Muscle of back (tissue), 11 donors: ENCODE measurements around the gene WNT3. TPM values are rescaled to one million over a fixed set of nuclear protein-coding genes. Genes with fewer than 3 reads are reported as not detected.
A peak's percentile ranks its signal among the peaks of the same experiment; 100 is the strongest.
"Not testable (repeated sequence)": the region's sequence is repeated elsewhere in the genome, so short reads cannot be mapped to it uniquely, and the experiment has no call there.

Experiments
- DNase-seq, 3 donors: peaks; one replicate each; pipeline versions ENCODE4 v3.0.0 to v3.0.0-alpha.2; 2013
- polyA plus RNA-seq, 10 donors: library from polyadenylated mRNA; unstranded; fragments of 120-200 nt; gene quantifications; one replicate each; pipeline ENCODE4 v1.2.1, GENCODE V29; 2013; ENCODE audit not compliant: insufficient read length in 10 of 10

Gene WNT3
- polyA plus RNA-seq, 10 donors, result 2.2 to 14.9 (median 2.6) TPM

DNA sequence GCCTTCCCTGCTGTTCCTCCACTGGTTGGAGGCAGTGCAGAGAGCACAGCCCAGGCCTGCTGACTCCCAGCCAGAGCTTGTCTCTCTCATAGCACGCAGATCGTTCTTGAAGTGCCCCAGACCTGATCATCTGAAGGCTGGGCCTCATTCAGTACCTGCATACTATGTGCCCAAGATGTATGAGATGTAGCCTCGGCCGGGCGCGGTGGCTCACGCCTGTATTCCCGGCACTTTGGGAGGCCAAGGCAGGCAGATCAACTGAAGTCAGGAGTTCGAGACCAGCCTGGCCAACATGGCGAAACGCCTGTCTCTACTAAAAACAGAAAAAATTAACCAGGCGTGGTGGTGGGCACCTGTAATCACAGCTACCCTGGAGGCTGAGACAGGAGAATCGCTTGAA, 31.0 kb downstream of the WNT3 start:
- no peak for DNase-seq

DNA sequence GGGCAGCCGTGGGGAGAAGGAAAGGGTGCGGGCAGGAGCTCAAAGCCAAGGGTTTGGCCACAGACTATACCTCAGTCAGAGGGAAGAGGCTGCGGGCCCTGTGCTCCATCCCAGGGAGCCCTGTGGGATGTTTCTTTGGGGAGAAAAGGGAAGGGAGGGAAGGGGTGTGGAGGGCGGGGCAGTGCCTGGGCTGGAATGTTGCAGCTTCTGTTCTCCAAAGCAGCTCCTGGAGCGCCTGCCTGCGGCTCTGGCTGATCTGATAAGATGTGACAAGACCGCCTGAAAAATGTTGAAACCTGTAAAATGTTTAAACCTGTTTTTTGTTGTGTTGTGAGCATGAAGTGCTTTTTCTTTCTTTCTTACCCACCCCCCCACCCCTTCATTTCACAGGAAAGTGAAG, 32.8 kb downstream of the WNT3 start:
- DNase-seq, result no peak

DNA sequence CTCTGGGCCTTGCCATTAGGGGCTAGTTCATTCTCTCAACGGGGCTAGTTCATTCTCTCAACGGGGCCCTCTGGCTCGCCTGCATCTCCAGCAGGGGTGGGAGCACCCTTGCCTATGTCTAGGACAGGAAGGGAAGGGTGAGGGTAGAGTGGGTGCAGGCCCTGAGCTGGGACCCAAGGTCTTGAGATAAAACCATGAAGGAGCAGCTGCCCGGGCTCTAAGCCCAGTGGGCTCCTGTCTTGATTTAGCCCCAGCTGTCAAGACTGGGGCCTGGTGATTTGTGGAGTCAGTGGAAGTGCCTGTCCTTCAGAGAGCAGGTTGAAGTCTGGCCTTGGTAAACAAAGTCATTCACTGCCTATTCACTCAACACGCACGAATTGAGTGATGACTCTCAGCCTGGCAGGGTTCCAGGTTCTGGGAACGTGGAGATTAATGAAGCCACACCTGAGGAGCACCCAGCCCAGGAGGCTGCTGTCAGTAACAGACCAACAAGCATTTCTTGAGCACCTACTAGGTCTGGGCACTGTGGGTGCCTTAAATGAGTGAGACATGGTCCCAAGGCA, 35.4 kb downstream of the WNT3 start:
- no peak for DNase-seq

DNA sequence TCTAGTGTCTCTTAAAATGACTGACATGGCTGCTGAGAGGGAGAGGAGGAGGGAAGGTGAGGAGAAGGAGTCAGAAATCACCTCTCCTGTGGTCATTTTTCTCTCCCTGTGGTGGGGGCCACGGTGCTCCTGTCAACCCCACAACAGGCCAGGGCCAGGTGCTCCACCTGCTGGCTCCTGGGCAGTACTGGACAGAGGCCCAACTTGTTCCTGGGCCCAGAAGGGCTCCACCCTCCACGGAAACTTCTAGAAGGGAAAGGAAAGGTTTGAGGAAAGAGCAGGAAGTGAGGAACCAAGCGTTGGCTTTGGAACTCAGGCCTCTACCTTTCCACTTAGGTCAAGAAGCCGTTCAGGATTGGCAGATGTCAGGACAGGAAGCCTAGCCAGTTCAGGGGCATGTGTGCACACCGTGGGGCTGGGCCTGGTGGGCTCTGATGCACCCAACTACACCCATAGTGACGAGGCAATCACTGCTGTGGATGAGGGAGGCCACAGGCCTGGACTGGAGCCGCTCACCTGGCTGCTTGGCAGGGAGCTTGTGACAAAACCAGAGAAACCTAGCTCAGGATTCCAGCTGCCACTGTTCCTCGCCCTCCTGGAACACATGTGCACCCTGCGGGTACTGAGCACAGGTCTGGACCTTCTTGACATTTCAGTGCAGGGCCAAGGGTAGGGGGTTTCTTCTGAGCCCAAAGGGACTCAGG, 36.1 kb downstream of the WNT3 start:
- no peak for DNase-seq

DNA sequence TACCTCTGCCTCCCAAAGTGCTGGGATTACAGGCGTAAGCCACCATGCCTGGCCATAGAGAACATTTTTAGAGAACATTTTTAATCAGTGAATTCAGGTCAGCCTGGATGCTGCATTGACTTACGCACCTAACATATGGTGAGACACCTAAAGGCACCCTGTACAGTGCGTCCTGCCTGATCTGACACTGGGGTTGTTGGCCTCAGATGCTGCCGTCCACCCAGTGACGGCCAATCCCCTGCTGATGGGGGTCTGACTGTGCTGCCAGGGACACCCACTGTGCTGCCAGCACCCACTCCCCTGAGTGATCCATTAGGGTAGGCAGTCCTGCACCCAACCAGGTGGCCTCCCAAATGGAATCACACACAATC, 38.5 kb downstream of the WNT3 start:
- no peak for DNase-seq

DNA sequence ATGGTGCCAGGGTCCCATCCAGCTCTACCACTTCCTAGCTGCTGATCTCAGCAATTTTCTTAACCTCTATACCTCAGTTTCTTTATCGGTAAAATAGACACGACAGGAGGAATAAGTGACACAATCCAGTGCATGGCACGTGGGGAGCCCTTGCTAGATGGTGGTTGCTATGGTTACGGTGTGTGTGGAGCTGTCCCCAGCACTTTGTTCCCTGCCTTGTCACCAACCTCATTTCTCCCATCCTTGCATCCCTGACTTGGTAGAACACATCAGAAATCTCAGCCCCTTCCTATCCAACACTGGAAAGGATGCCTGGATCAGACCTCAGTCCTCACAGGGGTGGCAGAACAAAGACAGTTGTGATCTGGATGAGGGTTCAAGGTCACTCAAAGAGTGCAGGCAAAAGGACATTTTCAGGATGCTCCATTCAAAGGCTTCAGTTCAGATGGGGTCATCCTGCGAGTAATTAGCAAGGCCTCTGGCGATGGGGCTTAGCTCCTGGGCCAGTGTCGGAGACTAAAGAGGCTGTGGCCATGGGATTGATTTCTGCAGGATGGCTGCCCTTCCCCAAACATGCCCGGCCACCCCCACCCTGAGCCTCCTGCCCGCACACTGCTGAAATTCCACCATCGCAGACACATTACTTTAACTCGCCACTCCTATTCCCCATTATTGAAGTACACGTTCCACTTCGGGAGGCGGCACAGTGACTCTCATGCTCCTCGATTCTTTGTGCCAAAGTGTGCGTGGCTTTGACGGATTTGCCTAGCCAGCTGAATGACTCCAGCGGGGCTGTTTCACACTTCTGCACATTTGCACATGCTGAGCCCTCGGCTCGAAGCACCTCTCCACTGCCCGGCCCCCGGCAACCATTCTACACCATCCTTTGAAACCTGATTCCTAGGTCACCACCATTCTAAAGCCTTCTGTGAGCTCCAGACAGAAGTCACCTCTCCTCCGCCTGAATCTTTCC, 40.3 kb downstream of the WNT3 start:
- DNase-seq, result no peak

DNA sequence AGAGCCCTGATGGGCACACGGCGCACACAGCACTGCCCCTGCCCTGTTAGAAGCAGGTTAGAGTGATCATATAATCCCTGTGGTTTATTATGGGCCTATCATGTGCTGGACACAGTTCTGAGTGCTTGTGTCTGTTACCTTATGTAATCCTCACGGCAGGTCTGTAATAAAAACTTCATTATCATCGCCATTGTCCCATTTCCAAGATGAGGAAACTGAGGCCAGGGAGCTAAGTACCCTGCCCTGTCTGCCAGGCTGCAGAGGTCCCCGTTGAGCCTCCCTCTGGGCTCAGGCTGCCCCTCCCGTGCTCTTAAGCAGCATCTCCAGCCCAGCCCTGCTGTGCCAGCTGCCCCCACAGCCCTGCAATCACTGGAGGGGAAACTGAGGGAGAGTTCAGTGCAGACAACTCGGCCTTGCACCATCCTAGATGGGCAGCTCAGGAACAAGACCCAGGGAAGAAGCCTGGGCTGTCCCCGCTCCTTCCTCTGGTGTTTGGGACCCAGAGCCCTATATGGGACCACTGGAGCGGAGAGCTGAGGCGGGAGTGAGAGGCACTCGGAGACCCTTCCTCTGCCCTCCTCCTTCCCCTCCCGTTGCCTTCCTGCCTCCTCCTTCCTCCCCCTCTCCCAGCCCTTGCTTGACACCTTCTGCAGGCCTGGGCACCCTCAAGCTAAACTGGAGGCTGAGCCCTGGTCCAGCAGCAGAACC, 42.0 kb downstream of the WNT3 start:
- DNase-seq, result no peak

DNA sequence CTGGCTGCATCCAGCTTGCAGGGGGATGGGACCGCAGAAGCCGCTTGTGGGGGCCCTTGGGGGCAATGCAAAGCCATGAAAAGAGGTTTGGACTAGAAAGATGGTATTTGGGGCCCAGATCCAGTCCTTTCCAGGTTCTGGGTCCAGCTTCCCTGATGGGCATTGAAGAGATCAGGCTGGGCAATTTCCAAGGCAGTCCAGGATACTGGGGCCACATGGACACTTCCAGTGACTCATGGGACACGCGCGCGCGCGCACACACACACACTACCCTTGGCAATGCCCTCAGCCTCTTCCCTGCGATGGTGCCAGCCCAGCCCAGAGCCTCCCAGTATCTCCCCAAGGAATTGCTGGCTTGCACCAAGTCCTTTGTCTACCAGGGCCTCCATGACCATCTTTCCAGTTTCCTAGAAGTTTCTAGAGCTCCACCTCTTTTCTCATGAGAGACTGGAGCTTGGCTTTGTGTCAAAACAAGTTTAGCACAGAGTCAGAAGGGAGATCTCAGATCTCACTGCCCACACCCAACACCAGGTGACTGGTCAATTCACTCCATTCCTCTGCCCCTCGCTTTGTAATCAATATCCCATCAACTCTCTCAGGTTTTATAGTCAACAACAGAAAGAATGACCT, 44.3 kb downstream of the WNT3 start:
- no peak for DNase-seq

DNA sequence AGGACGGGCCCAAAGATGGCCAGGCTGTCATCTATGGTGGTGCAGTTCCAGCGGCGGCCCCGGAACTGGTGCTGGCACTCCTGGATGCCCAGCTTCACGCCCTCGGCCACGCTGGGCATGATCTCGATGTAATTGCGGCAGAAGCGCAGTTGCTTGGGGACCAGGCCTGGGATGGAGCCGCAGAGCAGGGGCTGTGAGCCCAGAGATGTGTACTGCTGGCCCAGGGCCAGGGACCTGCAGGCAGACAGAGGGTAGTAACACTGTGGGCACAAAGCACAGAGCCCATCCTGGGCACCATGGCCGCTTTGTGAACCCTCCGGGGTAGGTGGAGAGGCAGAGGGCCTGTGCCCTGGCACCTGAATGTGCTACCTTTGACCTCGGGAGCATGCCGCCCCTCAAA, 44.8 kb downstream of the WNT3 start:
- no peak for DNase-seq

DNA sequence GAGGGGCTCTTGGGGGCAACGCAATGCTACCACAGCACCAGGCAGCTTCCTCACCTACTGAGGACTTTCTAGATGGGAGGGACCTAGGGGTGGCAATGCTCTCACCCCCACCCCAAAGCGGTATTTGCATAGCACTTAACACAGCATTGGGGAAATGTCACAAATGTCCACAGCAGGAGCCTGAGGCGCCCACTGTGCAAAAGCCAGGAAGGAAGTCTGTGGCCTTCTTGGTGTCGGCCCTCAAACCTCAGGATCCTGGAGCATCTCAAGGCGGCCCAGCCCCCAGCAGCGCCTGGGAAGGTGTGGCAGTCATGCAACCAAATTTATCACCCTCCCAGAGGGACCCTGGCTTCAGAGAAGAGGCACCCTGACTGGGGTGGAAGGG, 45.3 kb downstream of the WNT3 start:
- no peak for DNase-seq

DNA sequence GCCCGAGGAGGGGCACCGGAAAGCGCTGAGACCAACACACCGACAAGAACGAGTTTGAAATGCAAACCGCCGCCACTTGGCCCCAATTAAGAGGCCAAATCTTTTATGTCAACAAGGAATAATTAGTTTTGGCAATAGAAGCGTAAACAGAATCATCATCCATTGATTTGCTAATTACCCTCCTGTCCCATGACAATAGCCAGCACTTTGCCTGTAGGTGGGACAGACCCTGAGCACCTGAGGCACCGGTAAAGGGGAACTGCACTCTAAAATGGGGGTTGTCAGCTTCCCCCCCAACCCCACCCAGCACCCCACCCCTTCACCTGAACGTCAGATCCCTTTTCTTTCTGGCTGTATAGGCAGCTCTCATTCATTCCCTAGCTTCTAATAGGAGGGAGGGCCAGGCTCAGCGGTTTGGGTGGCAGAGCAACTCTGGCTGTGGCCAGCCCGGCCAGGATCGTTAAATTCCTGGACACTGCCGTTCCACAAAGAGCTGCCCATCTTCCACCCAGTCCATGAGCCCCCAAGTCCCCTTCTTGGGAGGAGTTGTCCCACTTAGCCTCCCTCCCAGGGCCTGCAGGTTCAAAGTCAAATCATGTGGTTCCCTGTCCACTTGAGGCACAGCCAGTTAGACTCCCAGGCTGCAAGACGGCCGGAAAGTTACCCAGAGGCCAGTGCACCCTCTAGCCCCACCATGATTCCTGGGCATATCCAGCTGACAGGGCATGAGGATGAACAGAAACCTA, 45.8 kb downstream of the WNT3 start:
- no peak for DNase-seq

DNA sequence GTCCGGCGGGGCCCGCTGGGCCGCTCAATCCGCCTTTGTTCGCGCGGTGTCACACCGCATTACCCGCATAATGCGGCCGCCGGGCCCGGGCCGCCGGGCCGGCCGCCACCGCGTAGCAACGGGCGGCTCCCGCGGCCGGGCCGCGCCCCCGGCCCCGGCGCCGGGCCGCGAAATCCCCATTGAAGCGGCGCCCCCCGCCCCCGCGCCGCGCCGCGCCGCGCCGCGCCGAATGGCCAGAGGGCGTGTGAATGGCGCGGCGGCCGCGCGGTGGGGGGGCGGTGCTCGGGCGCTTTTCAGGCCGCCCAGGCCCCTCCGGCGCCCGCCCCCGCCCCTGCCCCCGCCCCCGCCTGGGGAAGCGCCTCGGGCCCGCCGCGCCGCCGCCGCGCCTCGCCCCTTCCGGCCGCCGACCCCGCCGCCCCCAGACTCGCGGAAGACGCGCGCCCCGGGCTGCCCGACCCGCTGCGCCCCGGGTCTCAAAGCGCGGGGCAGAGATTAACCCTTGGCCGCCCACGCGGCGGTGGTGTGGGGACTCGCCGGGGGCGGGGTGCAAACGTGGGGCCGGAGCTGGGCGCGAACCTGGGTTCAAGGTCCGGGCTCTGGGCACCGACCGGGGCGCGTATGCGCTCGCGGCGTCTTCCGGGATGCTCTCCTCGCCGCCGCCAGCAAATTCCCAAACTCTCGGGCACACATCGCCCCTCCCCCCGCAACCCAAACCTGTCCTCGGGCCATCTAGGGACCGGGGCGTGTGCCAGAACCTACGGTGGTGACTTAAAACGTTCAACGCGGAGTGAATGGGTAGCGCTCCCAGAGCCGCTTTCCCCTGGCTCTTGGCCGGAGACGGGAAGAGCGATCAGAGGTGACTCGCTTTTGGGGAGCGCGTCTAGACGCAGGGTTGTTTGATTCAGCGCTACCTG, 46.7 kb downstream of the WNT3 start:
- DNase-seq, result peak in 2 of 3 donors; percentile 52 to 64

DNA sequence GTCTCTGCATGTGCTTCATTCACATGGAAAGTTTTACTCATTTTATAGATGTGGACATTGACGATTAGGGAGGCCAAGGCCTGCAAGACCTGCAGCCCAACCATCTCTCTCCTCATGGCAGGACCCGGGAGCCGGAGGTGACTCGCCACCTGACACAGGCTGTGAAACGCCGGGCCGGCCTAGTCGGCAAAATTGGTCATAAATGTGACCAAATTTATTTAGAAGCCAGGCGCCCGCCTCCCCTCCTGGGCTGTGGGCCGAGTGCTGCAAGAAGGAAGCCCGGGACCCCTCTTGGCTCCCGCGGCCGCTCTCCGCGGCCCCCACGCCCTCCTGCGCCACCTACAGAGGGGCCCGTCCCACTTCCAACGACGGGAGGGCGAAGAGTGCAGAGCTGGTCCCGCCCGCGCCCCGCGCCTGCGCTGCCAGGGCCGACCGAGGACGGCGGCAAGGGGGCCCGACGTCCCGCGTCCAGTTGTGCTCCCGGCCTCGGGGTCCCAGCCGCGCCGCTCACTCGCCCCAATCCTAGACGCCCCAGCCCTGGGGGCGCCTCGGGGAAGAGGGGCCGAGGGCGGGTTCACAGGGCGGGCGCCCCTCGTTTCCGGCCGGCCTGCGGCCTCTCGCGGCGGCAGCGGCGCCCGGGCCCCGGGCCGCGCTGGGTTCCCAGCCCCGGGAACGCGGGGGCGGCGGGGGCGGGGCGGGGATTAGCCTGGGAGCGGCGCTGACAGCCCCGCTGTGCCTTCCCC, 47.5 kb downstream of the WNT3 start:
- peak; percentile 29 to 81 (median 47) for DNase-seq

DNA sequence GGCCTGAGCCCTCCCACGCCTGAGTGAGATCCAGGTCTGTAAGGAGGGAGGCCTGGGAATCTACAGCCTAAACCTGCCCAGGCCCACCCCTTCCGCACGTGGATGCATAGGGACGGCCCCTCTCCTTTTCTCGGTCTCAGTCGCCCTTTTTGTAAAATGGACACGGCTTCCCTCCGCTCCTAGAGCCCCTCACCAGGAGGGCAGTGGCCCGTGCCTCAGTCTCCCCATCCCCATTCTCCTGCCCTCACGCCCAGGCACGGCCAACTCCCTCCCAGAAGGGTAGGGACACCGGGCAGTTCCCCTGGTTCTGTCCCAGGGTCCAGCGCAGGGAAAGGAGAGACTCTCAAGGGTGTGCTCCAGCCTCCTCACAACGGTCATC, 48.1 kb downstream of the WNT3 start:
- no peak for DNase-seq

DNA sequence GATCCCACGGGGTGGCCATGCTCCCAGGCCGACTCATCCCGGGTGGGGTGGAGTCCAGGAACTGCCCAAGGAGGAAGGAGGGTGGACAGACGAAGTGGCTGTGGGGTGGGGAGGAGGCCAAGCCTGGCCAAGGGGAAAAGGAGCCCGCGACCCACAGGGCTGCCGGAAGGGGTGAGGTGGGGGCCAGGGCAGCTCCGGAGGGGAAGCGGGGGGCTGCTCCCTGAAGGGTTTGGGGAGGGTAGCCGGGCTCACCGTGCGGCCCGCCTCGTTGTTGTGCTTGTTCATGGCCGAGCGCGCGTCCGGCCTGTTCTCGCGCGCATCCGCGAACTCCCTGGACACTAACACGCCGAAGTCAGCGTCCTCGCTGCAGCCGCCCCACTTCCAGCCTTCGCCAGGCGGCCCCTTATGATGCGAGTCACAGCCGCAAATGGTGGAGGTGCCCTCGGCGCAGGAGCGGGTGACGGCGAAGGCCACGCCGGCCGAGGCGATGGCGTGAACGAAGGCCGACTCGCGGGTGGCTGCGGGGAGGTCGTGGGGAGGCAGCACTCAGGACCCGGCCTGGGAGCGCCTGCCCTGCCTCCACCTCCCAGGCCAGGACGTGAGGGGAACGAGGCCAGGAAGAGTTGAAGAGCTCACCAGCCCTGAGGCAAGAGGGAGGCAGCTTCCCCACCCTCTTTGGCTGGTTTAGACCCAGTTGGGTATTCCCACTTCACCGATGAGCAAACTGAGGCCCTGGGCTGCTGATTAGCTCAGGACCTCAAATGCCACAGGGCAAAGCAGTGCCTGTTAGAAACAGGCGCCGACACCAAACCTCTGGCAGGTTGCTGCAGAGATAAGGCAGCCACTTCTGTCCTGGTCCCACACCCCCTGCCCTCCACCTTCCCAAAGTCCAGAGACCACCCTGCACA, 48.7 kb downstream of the WNT3 start:
- peak in 2 of 3 donors; percentile 46 to 82 for DNase-seq

DNA sequence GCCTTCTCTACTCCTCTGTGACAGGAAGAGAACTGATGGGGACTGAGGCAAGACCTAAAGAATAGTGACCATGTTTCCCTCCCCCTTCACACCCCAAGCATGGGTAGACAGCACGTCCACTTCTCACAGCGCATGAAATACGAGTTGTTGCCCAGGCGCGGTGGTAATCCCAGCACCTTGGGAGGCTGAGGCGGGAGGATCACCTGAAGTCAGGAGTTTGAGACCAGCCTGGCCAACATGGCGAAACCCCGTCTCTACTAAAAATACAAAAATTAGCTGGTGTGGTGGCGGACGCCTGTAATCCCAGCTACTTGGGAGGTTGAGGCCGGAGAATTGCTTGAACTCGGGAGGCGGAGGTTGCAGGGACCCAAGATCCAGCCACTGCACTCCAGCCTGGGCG, 49.6 kb downstream of the WNT3 start:
- not testable (repeated sequence) for DNase-seq

DNA sequence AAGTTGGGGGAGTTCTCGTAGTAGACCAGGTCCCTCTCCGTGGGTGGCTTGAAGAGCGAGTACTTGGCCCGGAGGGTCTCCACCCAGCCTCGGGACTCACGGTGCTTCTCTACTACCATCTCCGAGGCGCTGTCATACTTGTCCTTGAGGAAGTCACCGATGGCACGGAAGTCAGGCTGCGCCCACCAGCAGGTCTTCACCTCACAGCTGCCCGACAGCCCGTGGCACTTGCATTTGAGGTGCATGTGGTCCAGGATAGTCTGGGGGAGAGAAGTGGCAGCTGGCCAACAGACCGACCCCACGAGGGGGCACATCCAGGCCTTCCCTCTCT, 50.0 kb downstream of the WNT3 start:
- no peak for DNase-seq
